HS-5 (cell line): ENCODE measurements around the gene DDX51.

Experiments
- DNase-seq: peaks from one replicate; pipeline ENCODE4 v3.0.0-alpha.2; 2012; ENCODE audit warnings: low read depth

The DDX51 gene

GRCh38 chr12:132144115-132144809 lies at the start of gene DDX51, which contains the start of gene NOC4L:
TSS of gene DDX51 (minus strand) at chr12:132144319. CDS start at chr12:132144296, 23 bp downstream.
TSS of gene NOC4L (plus strand) at chr12:132144457. CDS start at chr12:132144489, 32 bp downstream.
- peak; percentile 76 for DNase-seq

GRCh38 chr12:132191715-132192553 lies 47.8 kb upstream of the DDX51 start:
- DNase-seq: no peak

DNA sequence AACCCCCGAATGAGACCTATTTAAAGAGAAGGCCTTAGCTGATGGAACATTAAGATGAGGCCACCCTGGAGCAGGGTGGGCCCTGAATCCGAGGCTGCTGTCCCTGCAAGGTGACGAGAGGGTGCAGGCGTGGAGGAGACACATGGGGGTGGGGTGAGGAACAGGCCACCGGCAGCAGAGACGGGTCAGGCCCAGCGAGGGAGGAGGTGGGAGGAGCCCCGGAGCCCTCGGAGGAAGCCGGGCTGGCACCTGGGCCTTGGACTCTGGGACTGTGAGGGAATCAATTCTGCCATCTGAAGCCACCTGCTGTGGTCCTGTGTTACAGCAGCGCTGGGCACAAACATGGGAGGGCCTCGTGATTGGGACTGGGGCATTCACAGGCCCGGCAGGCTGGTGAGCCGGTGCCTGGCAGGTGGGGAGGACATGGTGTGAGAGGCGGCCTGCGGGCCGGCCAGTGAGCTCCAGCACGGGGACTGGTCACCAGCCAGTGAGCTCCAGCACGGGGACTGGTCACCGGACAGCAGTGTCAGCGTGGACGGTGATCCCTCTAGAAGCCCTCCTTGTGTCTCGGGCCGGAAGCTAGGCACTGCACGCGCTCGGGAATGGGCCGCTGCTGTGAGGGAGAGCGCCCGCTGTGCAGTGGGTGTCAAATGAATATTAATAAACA lies 46.8 kb upstream of the DDX51 start:
- no peak for DNase-seq

DNA sequence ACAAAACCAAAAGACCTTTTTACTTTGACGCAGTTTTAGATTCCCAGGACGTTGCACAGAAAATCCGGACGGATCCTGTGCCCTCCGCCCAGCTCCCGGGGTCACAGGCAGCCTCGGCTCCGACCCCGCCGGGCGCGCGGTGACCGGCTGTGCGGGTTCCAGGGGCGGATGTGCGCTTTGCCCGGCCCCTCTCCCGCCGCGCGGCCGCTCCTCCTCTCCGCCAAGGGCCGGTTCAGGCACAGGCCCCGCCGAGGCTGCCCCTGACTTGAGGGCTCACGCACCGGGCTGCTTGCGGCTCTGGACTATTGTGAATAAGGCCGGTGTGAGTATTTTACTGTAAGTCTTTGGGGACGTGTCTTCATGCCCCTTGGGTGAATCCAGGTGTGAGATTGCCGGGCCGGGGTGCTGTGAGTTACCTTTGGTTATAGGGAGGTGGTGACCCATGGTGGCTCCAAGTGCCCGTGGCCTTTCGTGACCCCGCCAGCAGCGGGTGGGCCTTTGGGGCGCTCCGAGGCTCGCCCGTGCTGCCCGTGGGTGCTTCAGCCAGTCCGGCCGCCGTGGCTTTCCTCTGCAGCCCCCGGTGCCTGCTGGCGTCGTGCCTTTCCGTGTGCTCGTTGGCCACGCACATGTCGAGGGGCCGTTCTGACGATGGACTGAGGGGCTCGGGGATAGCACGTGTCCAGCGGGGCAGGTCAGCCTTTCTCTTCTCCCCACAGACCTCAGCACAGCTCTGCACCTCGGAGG lies 46.1 kb upstream of the DDX51 start:
- no peak for DNase-seq

- DNase-seq: peak; percentile 58
Measured at GRCh38 chr12:132189378-132190011, 45.4 kb upstream of the DDX51 start.

DNA sequence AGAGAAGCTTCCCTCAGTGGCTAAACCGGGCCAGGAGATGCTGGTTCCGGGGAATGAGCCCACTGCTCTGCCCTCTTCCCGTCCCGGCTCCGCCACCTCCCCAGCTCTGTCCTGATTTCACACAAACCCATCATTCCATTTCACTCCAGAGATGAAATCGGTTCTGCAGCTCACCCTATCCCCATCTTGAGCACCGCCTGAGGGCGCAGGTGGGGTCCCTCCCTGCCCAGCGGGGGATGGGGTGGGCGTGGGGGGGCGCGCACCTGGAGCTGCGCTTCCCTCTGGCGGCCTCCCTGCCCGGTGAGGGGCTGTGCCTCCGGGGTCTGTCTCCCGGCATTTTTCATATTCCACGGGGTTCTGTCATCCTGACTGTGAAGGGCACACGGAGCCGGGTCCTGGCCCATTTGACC lies 44.8 kb upstream of the DDX51 start:
- DNase-seq: no peak

DNA sequence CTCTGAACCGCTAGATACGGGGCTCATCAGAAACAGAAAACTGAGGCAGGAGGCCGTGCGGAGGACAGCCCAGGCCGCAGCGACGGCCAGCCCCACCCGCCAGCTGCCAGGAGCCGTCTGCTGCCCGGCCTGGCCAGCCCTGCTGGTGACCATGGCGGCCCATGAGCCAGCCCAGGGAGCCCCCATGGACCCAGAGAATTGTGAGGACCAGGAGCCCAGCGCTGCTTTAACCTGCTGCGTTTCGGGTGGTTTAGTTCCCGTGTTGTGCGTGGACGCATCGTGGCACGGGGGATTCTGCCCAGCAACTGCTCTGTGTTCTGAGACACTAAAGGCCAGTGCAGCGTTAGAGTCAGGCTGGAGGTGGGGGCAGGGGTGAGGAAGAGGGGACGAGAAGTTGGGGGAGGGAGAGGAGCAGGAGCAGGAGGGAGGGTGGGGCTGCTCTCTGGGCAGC lies 44.4 kb upstream of the DDX51 start:
- DNase-seq: no peak

DNA sequence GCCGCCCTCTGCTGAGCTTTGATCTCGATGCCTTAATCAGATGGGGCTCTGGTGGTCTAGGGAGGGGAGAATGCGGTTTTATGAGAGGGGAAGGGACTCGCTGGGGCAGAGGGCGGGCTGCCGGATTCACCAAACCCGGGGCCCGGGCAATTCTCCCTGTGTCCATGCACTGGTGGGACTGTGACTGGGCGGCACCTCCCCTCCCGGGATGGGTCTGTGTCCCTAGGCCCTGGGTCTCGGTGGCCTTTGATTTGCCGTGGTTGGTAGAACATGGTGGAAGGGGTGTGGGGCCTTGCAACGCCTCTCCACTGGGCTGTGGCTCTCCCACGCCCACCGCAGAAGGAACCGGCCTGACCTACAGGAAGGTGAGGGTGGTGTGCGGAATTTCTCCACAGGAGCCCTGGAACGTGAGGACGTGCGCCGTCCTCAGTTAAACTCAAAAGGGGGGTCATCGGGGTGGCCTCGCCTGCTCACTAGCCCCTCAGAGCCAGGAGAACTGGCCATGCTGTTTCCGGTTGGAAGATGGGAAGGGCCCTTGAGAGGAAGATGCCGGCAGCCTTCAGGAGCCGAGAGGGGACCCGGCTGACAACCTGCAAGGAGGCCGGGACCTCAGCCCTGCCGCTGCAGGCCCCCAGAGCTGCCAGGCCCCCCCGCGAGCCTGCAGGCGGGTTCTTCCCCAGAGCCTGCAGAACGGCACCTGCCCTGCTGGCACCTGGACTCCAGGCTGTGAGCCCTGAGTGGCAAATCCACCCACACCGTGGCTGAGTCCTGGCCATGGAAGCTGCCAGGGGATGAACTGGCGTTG lies 43.7 kb upstream of the DDX51 start:
- DNase-seq: no peak

DNA sequence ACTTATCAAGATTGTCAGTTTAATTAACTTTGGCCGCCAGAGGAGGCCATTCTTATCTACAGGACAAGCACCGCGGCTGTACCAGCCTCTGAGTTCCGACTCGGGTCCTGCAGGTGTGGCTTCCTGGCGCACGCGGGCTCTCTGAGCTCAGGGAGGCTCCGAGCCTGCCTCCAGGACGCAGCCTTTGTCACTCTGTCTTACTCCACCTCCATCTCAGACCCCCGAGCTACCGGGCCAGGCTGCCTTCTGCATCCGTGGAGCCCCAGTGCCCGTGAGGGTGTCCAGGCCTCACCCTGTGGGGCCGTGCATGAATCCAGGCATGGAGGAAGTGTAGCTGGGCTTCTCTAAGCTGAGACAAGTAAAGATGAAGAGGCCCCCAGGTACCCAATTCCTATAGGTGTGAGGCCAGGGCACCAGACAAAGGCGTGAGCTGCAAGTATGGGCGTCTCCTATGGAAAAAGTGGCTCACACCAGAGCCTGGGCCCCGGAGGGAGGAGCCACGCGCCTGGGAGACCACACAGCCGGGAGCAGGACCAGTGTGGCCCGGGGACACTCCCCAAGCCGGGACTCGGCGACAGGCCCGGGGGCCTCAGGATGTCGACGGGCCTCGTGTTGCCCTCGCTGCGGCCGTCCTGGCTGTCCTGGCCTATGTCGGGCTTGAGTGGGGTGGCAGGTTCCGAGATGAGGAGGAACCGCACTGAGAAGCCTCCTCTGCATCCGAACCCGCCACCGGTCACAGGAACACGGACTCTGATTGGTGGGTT lies 42.9 kb upstream of the DDX51 start:
- DNase-seq: no peak

DNA sequence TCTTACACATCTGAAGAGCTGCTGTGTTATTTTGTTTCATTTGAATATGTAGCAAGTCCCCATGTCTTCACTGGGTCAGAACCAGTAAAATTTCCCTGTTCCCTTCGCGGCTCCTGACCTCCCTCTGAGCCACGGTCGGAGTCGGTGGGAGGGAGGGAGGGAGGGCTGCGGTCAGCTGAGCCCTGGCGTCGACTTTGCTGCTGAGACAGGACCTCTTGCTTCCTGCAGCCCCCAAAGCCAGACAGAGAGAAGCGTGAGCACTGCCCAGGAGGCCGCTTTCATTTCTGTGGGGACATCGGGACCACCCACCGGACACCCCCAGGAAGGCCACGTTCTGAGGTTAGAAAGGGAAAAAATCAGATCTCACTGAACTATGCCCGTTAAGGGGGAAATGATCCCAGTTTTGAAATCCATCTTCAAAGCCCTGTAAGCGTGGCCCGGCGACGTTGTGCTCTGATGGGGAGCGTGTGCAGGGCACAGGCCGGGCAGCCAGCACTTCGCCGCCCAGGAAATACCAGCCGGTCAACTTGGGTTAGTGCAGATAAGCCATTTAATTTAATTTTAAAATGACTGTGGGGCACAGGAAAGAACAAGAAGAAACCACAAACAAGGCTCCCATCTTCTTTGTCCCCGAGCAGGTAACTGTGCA lies 42.2 kb upstream of the DDX51 start:
- DNase-seq: no peak

DNA sequence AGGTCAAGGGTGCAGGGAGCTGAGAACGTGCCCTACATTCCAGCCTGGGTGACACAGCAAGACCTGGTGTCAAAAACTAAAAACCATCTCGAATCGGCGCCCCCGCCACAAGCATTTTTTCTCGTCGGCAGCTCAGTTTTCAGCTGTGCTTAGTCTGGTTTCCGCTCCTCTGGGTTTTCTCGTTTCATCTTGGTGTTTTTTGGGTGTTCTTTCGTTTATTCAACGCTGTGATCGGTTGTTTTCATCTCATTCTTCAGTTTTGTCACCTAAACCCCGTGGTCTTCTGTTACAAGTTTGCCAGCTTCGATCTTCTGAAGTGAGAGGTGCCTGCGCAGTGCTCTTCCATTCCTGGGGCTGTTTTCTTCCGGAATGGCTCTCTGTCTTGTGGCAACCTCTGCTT lies 41.6 kb upstream of the DDX51 start:
- DNase-seq: no peak

GRCh38 chr12:132182711-132183365 lies 38.7 kb upstream of the DDX51 start:
- no peak for DNase-seq

DNA sequence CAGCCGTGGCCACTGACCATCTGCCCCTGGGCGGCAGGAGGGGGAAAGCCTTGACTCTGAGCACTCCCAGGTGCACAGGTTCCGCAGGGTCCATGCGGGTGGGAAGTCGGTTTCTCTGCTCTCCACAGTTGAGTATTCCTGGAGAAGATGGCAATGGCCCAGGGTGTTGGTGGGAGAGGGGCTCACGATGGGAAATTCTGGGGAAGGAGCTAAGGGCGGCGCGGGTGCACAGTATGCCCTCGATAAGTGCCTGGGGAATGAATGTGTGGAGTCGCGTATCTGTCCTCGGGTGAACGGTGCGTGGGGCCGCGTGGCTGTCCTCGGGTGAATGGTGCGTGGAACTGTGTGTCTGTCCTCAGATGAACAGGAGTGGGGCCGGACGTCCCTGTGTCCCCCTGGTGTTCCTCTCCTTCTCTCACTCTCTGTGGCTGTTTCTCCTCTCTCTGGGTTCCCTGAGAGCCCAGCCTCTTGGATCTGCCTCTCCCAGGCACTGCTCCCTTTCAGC lies 38.1 kb upstream of the DDX51 start:
- no peak for DNase-seq

- DNase-seq: no peak
Measured at GRCh38 chr12:132181570-132182200, 37.6 kb upstream of the DDX51 start.

DNA sequence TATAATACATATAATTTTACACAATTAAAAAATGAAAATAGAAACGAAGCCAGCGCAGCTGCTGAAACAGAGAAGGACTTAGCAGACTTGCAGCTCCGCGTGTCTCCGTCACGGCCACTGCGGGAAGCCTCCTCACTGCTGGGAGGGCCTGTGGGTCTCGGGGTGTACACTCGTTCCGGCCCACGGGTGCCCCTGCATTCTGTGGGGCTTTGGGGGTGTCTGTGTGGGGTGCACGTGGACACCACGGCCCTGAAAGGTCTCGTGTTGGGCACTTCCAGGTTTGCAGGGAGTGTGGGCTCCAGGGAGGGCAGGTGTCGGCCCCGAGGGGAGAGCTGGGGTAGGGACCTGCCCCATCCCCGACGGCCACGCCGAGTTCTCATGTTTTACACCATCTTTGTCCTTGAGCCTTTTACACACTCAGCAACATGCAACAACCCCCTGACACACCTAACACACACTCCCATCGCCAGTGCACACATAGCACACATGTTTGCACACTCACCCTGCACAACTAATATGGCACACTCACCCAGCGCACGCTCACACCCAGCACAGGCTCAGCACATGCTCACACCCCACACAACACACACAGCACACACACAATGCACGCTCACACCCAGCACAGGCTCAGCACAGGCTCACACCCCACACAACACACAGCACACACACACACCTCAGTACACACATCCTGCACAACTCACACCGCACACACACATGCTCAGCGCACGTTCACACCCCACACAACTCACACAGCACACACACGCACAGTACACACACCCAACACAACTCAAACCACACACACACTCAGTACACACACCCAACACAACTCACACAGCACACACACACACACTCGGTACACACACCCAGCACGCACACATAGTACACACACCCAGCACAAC lies 36.8 kb upstream of the DDX51 start:
- no peak for DNase-seq

- DNase-seq: no peak
Measured at GRCh38 chr12:132179431-132180362, 35.6 kb upstream of the DDX51 start.
